ENCODE measurements around the gene CCP110. TPM values are rescaled to one million over a fixed set of nuclear protein-coding genes. Genes with fewer than 3 reads are reported as not detected.
A peak's percentile ranks its signal among the peaks of the same experiment; 100 is the strongest.

CCP110 gene
- total RNA-seq, 1 experiment from 2014 or later, result 31.8 TPM

- intact Hi-C loops (cut with micrococcal nuclease; ENCODE audit: unreplicated experiment), result no loop called here
- in situ Hi-C loops (cut with HindIII; ENCODE audit: low pct_unique_long_range_greater_than_20kb, low sequenced_read_pairs), result loop anchor here (25.0 kb wide), 1 partner anchor 112 kb away; the partner anchor contains the start of gene TMC5
- Histone ChIP-seq H3K27ac (ENCODE audit: low read length) (peak overlapping the region; percentile 90), H3K4me3 (ENCODE audit: low read depth in 2 of 2, low read length in 2 of 2) (peak overlapping the region; percentile 91 to 93), H3K36me3 (ENCODE audit: control insufficient read depth, insufficient read depth, low read length) (peaks cover 18% of the 10 kb centered on the region), H3K27me3 (ENCODE audit: control insufficient read depth, insufficient read depth, low read length) (no peaks in the 10 kb centered on the region), H3K9me3 (ENCODE audit: control insufficient read depth, insufficient read depth, low read depth, low read length) (no peaks in the 10 kb centered on the region), H3K4me1 (ENCODE audit: control insufficient read depth, insufficient read depth, low read length) (peaks cover 29% of the 10 kb centered on the region)
- BruUV-seq (replicated peaks), result TSS peak; percentile 53
- TF ChIP-seq SIN3A (IDR thresholded peaks at IDR 0.05; ENCODE audit: borderline replicate concordance, insufficient read depth, low read depth, low read length), result no peak
- no peak for TF ChIP-seq CTCF (IDR thresholded peaks at IDR 0.05)
- no peak for TF ChIP-seq TCF7L2 (IDR thresholded peaks at IDR 0.05; ENCODE audit: low read depth, low read length)
- no peak for TF ChIP-seq REST (IDR thresholded peaks at IDR 0.05; ENCODE audit: insufficient read depth in 1 of 2, low read depth in 2 of 2, low read length in 1 of 2)
- no peak for TF ChIP-seq POLR2AphosphoS5 (IDR thresholded peaks at IDR 0.05; ENCODE audit: low read depth, low read length)
- DNase-seq (ENCODE audit: low read depth, low spot score), result no peak
- ATAC-seq, result no peak
- ChIA-PET CTCF (interaction anchor here (1.1 kb wide), 1 partner anchor 135 kb away, joined by 7 read pairs; no protein-coding TSS in a partner anchor), POLR2A (interaction anchor here (0.6 to 0.7 kb wide), 2 partner anchors 28 to 100 kb away, joined by 3 to 6 read pairs; no protein-coding TSS in a partner anchor)
Observed at GRCh38 chr16:19524616-19525384, 1.1 kb downstream of the CCP110 start.

DNA sequence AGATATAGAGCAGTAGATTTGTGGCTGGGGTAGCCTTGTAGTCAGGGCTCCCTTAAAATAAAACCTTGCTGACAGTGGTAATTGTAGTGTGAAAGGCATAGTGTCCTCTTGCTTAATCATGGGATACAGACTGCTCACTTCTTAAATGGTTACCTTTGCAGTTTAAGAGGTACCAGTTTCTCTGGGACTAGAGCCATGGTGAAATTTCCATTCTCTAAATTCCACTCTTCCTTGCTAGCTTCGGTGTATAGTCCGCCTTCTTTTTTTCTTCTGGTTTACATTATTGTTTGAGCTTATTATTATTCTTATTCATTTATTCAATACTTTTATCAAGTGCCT, 1.6 kb downstream of the CCP110 start:
- CTCF ChIA-PET, result interaction anchor here (0.5 kb wide), 1 partner anchor 547 kb away, joined by 4 read pairs; no protein-coding TSS in a partner anchor
- TF ChIP-seq SIN3A (IDR thresholded peaks at IDR 0.05; ENCODE audit: borderline replicate concordance, insufficient read depth, low read depth, low read length), result no peak
- no peak for TF ChIP-seq POLR2AphosphoS5 (IDR thresholded peaks at IDR 0.05; ENCODE audit: low read depth, low read length)
- no peak for TF ChIP-seq REST (IDR thresholded peaks at IDR 0.05; ENCODE audit: insufficient read depth in 1 of 2, low read depth in 2 of 2, low read length in 1 of 2)
- no peak for TF ChIP-seq CTCF (IDR thresholded peaks at IDR 0.05)
- peaks cover 25% of the 10 kb centered on the region for H3K4me1 ChIP-seq (ENCODE audit: control insufficient read depth, insufficient read depth, low read length)
- POLR2A ChIA-PET, result no interaction called here
- ATAC-seq (no peak), DNase-seq (ENCODE audit: low read depth, low spot score) (no peak)
- H3K36me3 ChIP-seq (ENCODE audit: control insufficient read depth, insufficient read depth, low read length), result peaks cover 18% of the 10 kb centered on the region
- no peaks in the 10 kb centered on the region for H3K9me3 ChIP-seq (ENCODE audit: control insufficient read depth, insufficient read depth, low read depth, low read length)
- H3K4me3 ChIP-seq (ENCODE audit: low read depth in 2 of 2, low read length in 2 of 2), result peak overlapping the region; percentile 91 to 93
- intact Hi-C loops (cut with micrococcal nuclease; ENCODE audit: unreplicated experiment), result no loop called here
- H3K27ac ChIP-seq (ENCODE audit: low read length), result peak overlapping the region; percentile 90
- no TSS peak for BruUV-seq (replicated peaks)
- in situ Hi-C loops (cut with HindIII; ENCODE audit: low pct_unique_long_range_greater_than_20kb, low sequenced_read_pairs), result loop anchor here (25.0 kb wide), 1 partner anchor 113 kb away; the partner anchor contains the start of gene TMC5
- H3K27me3 ChIP-seq (ENCODE audit: control insufficient read depth, insufficient read depth, low read length), result no peaks in the 10 kb centered on the region
